ACHN (cell line): Measurements from ENCODE around the gene NSG1.
"Not testable (repeated sequence)": the region's sequence is repeated elsewhere in the genome, so short reads cannot be mapped to it uniquely, and the experiment has no call there.

Source experiments
- DNase-seq: peaks from one replicate; pipeline ENCODE4 v3.0.0-alpha.2; 2015
- in situ Hi-C: cut with HindIII; loops from 2 replicates; pipeline ENCODE4 v1.10.0; 2017; ENCODE audit warnings: low sequenced_read_pairs, low pct_ligation_motif_present, low pct_unique_long_range_greater_than_20kb

The NSG1 gene

DNA sequence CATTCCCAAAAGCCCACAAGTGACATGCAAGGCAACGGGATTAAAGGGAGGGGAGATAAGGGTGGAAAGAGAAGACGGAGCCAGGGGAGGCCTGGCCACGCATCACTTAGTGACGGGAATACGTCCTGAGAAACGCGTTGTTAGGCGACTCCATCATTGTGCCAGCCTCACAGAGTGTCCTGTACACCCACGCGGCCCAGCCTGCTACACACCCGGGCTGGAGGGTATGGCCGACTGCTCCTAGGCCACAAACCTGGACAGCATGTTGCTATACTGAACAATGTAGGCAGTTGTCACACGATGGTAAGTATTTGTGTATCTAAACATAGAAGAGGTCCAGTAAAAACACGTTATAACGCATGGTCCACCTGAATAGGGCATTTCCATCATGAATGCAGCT, 23.4 kb downstream of the NSG1 start:
- no peak for DNase-seq
- in situ Hi-C loops, result no loop called here

- in situ Hi-C loops, result no loop called here
- DNase-seq, result no peak
These were observed 25.0 kb downstream of the NSG1 start for GRCh38 chr4:4411906-4412305.

GRCh38 chr4:4412641-4413372, 25.9 kb downstream of the NSG1 start:
- in situ Hi-C loops, result no loop called here
- no peak for DNase-seq

DNA sequence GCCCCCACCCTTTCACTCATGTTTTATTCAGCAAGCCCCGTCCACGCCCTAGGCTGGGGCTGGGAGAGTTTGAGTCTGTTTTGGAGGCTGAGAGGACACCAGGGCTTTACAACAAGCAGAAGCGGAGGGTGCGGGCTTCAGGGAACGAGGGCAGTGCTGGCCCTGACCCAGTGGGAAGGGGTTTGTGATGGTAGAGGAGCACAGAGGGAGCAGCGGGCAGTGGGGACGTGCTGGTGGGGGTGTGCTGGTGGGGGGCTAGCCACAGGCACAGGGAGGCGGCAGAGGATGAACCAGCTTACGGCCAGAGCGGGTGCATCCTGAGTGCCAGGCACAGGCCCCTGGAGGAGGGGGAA, 26.4 kb downstream of the NSG1 start:
- no peak for DNase-seq
- in situ Hi-C loops, result no loop called here

DNA sequence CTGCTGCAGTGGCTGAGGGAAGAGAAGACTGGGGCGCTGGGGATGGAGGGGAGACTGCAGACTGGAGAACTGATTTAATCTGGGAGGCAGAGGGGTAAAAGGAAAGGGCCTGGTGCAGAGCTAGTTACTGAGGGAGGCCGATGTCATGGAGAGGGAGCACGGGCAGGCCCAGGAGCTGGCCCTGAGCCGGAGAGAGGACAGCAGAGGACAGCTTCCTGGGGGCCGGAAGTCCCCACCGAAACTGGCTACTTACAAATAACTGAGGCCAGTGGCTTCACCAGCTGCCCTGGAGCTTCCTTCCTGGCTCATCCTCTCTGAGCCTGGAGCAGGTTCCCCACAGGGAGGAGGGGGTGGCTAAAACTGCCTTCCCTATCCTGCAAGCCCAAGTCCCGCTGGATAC, 26.9 kb downstream of the NSG1 start:
- in situ Hi-C loops, result no loop called here
- no peak for DNase-seq

DNA sequence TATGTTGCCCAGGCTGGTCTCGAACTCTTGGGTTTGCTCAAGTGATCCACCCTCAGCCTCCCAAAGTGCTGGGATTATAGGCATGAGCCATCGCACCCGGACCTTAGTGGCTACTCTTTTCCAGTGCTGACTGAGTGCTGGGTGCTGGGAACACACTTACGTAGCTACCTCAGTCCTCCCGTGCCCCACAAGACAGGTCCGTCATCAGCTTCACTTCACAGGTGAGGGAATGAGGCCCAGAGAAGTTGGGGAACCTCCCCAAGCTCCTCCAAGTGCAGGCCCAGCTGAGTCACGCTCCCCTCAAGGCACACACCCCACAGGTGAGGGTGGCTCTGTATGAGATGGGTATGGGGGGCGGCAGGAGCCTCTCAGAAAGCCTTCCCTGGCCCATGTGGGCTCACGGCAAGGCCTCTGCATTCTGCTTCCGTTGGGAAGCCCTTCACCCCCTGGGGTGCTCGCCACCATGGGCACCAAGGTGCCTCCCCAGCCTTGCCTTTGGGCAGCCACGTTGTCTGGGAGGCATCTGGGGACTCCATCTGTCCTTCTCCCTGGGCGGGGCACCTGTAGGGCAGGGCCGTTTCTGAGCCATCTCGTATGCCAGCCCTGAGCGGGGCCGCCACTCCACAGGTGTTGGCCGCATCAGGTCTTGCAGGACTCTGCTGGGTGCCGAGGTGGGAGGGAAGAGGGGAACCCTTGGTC, 28.4 kb downstream of the NSG1 start:
- no peak for DNase-seq
- in situ Hi-C loops, result no loop called here

GRCh38 chr4:4415806-4416805, 29.2 kb downstream of the NSG1 start:
- no peak for DNase-seq
- in situ Hi-C loops, result no loop called here

GRCh38 chr4:4416981-4417380, 30.1 kb downstream of the NSG1 start:
- no peak for DNase-seq
- in situ Hi-C loops, result no loop called here

DNA sequence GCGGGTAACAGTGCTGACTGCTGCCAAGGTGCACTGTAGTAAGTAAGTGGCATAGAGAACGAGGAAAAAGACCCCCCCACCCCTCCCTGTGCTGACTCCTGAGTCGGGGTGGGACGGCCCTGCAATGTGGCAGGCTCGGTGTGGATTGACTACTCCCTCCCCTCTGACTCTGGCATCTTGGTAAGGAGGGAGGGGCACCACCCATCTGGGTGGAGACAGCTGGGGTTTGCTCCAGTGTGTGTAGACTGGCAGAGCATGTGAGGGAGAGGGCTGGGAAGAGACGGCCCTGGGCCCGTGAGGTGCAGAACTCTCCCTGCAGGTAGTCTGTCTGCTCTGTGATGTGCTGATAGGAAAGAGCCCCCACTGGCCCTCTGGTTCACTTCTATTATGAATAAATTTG, 31.0 kb downstream of the NSG1 start:
- in situ Hi-C loops, result no loop called here
- DNase-seq, result no peak

- no peak for DNase-seq
- in situ Hi-C loops, result no loop called here
These were observed 31.9 kb downstream of the NSG1 start for GRCh38 chr4:4418676-4419390.

DNA sequence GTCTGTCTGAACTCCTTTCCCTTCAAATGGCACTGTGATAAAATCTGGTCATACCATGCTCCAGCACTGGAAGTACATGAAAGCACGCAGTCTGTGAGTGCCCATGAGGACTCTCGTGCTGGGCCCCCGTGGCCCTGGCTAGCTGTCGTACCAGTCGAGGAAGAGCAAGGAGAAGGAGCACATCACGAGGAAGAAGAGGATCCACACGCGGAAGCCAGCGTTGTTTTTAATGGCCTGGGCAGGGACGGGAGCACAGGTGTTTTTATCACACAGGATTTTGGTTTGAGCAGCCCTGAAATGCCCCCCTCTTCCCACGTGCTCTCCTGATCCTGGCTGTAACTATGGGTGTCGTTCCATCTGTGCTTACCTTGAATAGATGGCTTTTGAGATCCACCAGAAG, 33.0 kb downstream of the NSG1 start:
- DNase-seq, result no peak
- in situ Hi-C loops, result no loop called here

- in situ Hi-C loops, result no loop called here
These were observed 33.5 kb downstream of the NSG1 start for GRCh38 chr4:4420421-4420820.

DNA sequence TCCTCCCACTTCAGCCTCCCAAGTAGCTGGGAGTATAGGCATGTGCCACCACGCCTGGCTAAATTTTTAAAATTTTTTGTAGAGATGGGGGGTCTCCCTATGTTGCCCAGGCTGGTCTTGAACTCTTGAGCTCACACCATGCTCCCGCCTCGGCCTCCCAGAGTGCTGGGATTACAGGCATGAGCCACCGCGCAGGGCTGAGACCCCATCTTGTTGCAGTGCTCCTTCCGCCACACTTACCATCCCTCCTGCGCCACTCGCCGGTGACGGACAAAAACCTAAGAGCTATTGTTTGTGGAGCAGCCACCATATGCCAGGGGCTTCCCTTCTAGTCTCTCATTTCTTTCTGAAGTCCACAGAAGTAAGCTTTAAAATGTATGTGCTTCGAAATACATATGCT, 34.5 kb downstream of the NSG1 start:
- DNase-seq, result no peak
- in situ Hi-C loops, result no loop called here

More at GRCh38 chr4:4420421-4420820, 33.5 kb downstream of the NSG1 start:
- DNase-seq, result no peak

GRCh38 chr4:4422117-4422516, 35.2 kb downstream of the NSG1 start:
- DNase-seq, in situ Hi-C loops: not testable (repeated sequence)

DNA sequence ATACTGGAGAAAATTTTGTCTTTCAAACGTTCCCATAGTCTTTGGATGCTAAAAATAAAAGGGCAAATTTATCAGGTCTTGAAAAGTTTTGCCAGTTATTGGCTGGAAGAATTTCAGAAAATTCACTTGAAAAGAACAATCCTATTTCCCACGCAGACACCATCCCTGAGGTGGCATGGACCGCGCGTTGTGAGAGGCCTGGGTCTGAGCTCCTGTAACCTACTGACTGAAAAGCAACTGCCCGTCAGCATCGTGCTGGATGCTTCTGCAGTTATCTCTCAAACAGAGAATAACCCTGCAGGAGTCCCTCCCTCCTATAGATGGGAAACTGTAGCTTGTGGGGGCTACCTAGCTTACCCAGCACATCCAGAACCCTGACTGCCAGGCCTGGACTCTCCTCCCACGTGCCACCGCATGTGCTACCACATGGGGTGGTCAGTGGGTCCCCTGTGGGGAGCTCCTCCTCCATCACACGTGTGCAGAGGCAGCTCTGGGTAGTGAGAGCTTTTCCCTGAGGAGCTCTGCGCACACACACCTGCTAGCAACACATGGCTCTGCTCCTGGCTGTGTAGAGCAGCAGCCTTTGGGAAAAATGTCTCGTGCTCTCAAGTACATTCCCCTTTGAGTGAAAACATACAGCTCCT, 36.1 kb downstream of the NSG1 start:
- DNase-seq, result no peak
- in situ Hi-C loops, result no loop called here

DNA sequence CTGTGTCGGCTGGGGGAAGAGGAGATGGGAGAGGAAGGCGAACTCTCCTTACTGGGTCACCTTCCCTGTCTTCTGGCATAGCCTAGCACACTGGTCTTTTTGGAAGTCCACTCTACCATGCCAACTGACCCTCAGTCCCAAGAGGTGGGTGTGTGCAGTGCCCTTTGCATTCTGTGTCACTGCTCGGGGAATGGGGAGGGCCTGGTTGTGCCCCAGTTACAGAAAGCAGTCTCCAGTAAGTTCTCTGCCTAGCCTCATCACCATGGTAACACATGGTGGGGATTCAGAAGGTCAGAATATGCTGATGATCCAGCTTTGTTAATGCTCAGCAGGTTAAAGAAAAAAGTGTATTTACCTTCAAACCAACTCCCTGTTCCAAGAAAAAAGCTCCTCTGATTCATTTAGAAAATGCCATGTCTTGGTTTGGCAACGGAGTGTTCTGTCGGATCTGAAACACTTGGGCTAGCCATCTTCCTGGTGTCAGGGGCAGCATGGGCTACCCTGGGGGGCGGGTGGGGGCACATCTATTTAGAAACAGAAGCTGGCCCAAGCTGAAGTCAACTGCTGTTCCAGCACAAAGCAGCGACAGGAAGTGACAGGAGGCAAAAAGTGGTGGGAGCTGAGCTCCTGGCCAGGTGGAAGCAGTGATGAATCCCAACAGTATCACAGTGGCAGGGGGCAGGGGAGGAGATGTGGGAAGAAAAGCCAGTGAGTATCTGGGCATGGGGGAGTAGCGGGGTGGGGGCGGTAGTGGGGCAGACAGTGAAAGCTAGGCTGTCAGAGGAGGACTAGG, 37.0 kb downstream of the NSG1 start:
- in situ Hi-C loops, result no loop called here

GRCh38 chr4:4424499-4425115, 37.7 kb downstream of the NSG1 start:
- DNase-seq, result no peak

More for the DNA sequence above, 37.0 kb downstream of the NSG1 start:
- DNase-seq, result no peak

More at GRCh38 chr4:4424499-4425115, 37.7 kb downstream of the NSG1 start:
- in situ Hi-C loops, result no loop called here
